Astrocyte of the cerebellum (primary cell): Measurements from ENCODE around the gene CCDC102A.

Experiments used
- DNase-seq: peaks from one replicate; pipeline ENCODE4 v3.0.0-alpha.2; 2011; ENCODE audit warnings: low read depth
- H3K4me3 ChIP-seq: 2 replicates; pipeline ENCODE4 v1.5.1; 2011; ENCODE audit warnings: mild to moderate bottlenecking, low read depth, low read length, moderate library complexity
- CTCF ChIP-seq: IDR thresholded peaks from 2 replicates; pipeline ENCODE4 v1.5.1; 2012; ENCODE audit warnings: low read length, low read depth, moderate library complexity, mild to moderate bottlenecking; ENCODE audit errors: missing control alignments
- in situ Hi-C: cut with HindIII; loops from 2 replicates; pipeline ENCODE4 v1.10.0; 2017; ENCODE audit warnings: low sequenced_read_pairs

The CCDC102A gene

DNA sequence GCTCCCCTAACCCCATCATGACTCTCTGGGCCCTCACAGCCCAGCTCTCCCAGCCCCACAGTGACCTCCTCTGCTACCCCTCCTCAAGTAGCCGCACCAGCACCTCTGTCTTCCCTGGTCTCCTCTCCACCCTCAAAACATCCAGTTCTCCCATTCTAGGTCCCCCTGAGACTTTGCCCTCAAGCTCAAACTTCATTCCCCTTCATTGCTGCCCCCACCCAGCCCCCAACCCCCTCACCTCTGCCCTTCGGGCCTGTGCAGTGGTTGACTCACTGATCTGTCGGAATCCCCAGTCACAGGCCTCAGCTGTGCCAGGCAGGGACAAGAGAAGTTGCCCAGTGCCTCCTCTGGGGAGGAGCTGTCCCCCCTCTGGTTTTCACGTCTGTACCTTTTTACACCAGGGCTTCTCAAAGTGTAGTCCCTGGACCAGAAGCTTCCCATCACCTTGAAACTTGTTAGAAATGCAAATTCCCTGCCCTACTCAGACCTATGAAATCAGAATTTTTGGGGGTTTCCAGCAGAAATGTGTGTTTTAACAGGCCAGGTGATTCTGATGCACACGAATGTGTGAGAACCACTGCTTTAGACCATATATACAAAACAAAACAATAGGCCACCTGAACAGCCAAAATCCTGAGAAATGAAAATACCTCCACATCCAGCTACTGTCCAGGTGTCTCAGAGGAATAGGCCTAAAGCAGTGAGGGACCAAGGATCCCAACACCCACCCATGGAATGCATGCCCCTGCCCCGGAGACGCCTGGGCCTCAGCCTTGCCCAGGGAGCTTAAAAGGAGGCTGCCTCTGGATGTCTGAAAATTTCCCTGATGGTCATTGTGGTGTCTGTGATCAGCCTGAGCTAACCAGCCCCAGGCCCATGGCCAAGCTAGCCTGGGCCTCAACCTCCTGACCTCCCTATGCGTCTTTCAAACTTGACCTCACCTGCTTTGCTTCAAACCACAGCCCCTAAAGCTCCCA is 49.2 kb downstream of the CCDC102A start:
- in situ Hi-C loops, result loop anchor here (5.0 kb wide), 1 partner anchor 40 kb away; no protein-coding TSS in a partner anchor
- TF ChIP-seq CTCF, result no peak
- DNase-seq, result no peak
- H3K4me3 ChIP-seq, result peak overlapping the region; percentile 26

GRCh38 chr16:57485916-57486857 is 50.2 kb downstream of the CCDC102A start, which contains the start of gene DOK4:
DOK4 (minus strand) TSS chr16:57486493; CDS start chr16:57479507, 6,986 bp downstream.
- DNase-seq, result no peak
- H3K4me3 ChIP-seq, result peak within 1 kb of the TSS; percentile 65
- TF ChIP-seq CTCF, result no peak
- in situ Hi-C loops, result loop anchor here (5.0 kb wide), 1 partner anchor 41 kb away; no protein-coding TSS in a partner anchor

GRCh38 chr16:57485091-57485915 is 51.1 kb downstream of the CCDC102A start:
- in situ Hi-C loops, result loop anchor here (5.0 kb wide), 1 partner anchor 42 kb away; no protein-coding TSS in a partner anchor
- peak overlapping the region; percentile 65 for H3K4me3 ChIP-seq
- no peak for DNase-seq
- TF ChIP-seq CTCF, result no peak

GRCh38 chr16:57484515-57485005 is 51.8 kb downstream of the CCDC102A start:
- no peak for TF ChIP-seq CTCF
- in situ Hi-C loops, result loop anchor here (5.0 kb wide), 1 partner anchor 43 kb away; no protein-coding TSS in a partner anchor
- no peak overlapping the region for H3K4me3 ChIP-seq
- no peak for DNase-seq

- H3K4me3 ChIP-seq, result no peak overlapping the region
- no peak for TF ChIP-seq CTCF
- in situ Hi-C loops, result no loop called here
- DNase-seq, result no peak
Observed at GRCh38 chr16:57483725-57484514, 52.5 kb downstream of the CCDC102A start.
